ENCODE measurements around the gene HSF2BP.
"Not testable (repeated sequence)": the region's sequence is repeated elsewhere in the genome, so short reads cannot be mapped to it uniquely, and the experiment has no call there.

The HSF2BP gene

DNA sequence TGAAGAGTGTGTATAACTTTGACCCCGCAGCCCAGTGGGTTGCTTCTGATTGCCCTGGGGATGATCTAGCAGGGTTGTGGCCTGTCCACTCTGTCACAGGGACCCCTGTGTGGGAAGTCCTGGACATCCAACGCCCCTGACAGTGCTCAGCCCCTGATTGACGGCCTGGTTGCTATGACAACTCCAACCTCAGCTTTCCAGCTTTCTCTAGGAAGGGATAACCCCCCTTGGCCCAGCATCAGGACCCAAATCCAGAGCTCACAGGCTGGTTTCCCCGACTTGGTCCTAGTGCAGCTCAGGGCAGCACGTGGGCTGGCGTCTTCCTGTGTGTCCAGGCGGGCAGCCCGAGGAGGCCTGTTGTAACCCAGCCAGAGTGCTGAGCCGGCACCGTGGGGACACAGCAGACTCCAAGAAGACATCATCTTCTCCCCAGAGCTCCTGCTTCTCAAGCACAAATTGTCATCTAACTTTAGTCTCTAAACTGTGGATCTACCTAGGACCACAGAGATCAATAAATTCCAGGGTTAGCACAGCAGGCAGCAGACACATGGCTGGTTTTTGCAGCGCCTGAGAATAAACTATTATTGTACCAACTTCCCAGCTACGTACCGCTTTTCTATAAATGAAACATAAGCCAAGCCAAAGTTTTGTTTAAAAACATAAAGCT lies 40.8 kb upstream of the HSF2BP start:
- no peak for DNase-seq (ENCODE audit: low read depth)
- H3K4me3 ChIP-seq (ENCODE audit: low read depth, low read length), result no peak overlapping the region
- TF ChIP-seq, protein P1, sequence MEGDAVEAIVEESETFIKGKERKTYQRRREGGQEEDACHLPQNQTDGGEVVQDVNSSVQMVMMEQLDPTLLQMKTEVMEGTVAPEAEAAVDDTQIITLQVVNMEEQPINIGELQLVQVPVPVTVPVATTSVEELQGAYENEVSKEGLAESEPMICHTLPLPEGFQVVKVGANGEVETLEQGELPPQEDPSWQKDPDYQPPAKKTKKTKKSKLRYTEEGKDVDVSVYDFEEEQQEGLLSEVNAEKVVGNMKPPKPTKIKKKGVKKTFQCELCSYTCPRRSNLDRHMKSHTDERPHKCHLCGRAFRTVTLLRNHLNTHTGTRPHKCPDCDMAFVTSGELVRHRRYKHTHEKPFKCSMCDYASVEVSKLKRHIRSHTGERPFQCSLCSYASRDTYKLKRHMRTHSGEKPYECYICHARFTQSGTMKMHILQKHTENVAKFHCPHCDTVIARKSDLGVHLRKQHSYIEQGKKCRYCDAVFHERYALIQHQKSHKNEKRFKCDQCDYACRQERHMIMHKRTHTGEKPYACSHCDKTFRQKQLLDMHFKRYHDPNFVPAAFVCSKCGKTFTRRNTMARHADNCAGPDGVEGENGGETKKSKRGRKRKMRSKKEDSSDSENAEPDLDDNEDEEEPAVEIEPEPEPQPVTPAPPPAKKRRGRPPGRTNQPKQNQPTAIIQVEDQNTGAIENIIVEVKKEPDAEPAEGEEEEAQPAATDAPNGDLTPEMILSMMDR (conservative IDR thresholded peaks at IDR 0.05; ENCODE audit: low read depth, low read length), result no peak

- H3K4me3 ChIP-seq (ENCODE audit: low read depth, low read length); DNase-seq (ENCODE audit: low read depth): not testable (repeated sequence)
Observed at GRCh38 chr21:43699492-43699777, 40.1 kb upstream of the HSF2BP start.

DNA sequence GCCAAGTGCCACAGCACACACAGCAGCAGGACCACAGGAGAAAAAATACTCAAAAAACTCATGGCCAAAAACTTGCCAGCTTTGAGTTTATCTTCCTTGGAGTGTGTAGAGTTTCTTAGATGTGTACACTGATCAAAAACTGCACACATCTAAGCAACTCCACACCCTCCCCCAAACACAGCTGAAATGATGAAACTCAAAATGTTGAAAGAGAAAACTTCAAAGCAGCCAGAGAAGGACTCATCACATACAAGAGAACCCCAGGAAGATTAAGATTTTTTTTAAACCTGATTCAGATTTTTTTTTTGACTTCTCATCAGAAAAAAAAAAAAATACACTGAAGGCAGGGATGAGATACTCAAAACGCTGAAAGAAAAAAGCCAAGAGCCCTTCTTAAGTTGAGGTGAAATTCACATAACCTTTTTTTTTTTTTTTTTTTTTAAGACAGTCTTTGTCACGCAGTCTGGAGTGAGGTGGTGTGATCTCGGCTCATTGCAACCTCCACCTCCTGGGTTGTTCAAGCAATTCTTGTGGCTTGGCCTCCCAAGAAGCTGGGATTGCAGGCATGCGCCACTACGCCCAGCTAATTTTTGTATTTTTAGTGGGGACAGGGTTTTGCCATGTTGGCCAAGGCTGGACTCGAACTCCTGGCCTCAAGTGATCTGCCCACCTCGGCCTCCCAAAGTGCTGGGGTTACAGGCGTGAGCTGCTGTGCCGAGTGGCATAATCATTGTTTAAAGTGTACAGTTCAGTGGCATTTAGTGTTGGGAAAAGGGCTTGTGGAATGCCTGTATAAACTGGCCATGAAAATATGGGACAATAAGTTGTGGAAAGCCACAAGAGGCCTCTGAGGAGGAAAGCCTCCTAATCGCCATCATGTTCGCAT lies 38.7 kb upstream of the HSF2BP start:
- TF ChIP-seq, protein P1 (conservative IDR thresholded peaks at IDR 0.05; ENCODE audit: low read depth, low read length), result no peak
- DNase-seq (ENCODE audit: low read depth), result peak; percentile 74

GRCh38 chr21:43696214-43696613 lies 36.9 kb upstream of the HSF2BP start:
- DNase-seq (ENCODE audit: low read depth), result no peak
- no peak overlapping the region for H3K4me3 ChIP-seq (ENCODE audit: low read depth, low read length)
- TF ChIP-seq, protein P1 (conservative IDR thresholded peaks at IDR 0.05; ENCODE audit: low read depth, low read length), result no peak

More for the DNA sequence above, 38.7 kb upstream of the HSF2BP start:
- no peak overlapping the region for H3K4me3 ChIP-seq (ENCODE audit: low read depth, low read length)

- no peak overlapping the region for H3K4me3 ChIP-seq (ENCODE audit: low read depth, low read length)
- TF ChIP-seq, protein P1 (conservative IDR thresholded peaks at IDR 0.05; ENCODE audit: low read depth, low read length), result no peak
- DNase-seq (ENCODE audit: low read depth), result no peak
Observed at GRCh38 chr21:43694437-43695079, 35.3 kb upstream of the HSF2BP start.

DNA sequence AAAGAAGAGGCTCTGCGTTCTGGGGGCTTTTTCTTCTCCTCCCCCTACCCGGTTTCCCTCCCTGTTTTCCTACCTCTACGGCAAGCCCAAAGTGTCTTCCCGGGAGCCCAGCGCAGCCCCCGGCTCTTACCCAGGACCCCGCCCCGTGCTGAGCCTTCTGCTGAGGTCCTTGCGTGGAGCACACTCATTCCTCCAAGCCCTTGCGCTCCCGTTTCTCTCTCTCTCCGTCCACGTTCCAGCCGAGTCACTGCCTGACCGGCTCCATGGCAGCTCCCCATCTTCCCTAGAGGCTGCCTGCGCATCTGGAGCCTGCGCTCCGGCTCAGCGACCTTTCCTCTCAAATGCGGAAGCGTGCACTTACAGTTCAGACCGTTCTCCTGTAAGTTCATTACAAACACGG lies 34.7 kb upstream of the HSF2BP start:
- H3K4me3 ChIP-seq (ENCODE audit: low read depth, low read length), result no peak overlapping the region

GRCh38 chr21:43692949-43693348 lies 33.7 kb upstream of the HSF2BP start:
- TF ChIP-seq, protein P1 (conservative IDR thresholded peaks at IDR 0.05; ENCODE audit: low read depth, low read length), result no peak
- H3K4me3 ChIP-seq (ENCODE audit: low read depth, low read length), result no peak overlapping the region
- no peak for DNase-seq (ENCODE audit: low read depth)

More for the DNA sequence above, 34.7 kb upstream of the HSF2BP start:
- no peak for DNase-seq (ENCODE audit: low read depth)
- TF ChIP-seq, protein P1 (conservative IDR thresholded peaks at IDR 0.05; ENCODE audit: low read depth, low read length), result no peak

All from choroid plexus epithelial cell (primary cell).